ENCODE measurements around the gene BTG2.
A peak's percentile ranks its signal among the peaks of the same experiment; 100 is the strongest.

BTG2 gene

DNA sequence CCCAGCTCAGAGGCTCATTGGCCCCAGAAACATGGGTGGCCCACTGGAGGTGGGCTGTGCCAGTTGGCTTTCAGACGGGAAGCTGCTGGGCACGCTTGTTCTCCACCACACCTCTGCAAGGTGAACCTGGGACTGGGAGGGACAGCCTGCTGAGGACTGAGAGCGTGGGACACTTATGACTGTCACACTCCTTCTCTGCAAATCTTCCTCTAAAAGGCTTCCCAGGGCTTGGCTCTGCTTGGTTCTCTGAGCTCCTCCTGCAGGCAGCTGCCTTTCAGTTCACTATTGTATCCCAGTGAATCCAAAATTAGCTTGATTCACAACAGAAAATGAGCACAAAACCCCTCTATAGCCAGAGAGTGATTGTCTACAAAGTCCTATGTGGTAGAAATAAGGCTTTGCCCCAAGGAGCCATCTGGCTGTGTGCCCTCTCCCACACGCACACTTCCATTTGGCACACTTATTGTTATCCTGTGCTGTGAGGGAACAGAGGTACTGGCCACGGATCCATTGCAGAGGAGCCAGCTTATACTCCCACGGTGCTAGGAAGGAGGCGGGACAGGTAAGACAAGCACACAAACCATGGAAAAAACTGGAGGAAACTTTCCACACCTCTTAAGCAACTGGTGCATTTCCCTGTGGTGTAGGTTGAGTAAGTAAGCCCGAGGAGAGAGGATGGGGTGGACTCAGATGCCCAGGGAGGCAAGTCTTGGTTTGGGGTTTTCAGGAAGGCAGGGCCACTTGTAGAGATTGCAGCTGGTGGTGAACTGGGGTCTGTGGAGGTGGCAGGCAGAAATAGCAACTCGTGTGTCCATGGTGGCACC, 18.9 kb upstream of the BTG2 start:
- Histone ChIP-seq H3K27ac (ENCODE audit: low read length) (peak overlapping the region; percentile 97), H3K4me3 (ENCODE audit: low read length) (peak overlapping the region; percentile 25; the same call in 1 of the 2 replicates), H3K9me2 (replicated peaks; ENCODE audit: insufficient read depth, low read length) (no peaks in the 10 kb centered on the region), H3K9ac (ENCODE audit: low read length) (peak overlapping the region; percentile 68), H3K9me3 (replicated peaks; ENCODE audit: insufficient read depth, low read length) (no peaks in the 10 kb centered on the region), H3K4me1 (ENCODE audit: low read length) (peaks cover 52% of the 10 kb centered on the region), H3K4me2 (ENCODE audit: low read depth, low read length) (peak overlapping the region; percentile 70), H3K27me3 (replicated peaks; ENCODE audit: insufficient read depth, low read length) (no peaks in the 10 kb centered on the region), H3K36me3 (replicated peaks; ENCODE audit: insufficient read depth, low read length) (no peaks in the 10 kb centered on the region), H3F3A (ENCODE audit: insufficient read depth, low read length) (peaks cover 47% of the 10 kb centered on the region), H2AFZ (ENCODE audit: low read length) (no peak overlapping the region; the same call in 1 of the 2 replicates), H4K20me1 (ENCODE audit: insufficient read depth, low read length) (no peaks in the 10 kb centered on the region), H3K79me2 (ENCODE audit: low read length) (peaks cover 23% of the 10 kb centered on the region)
- TF ChIP-seq, protein P1, sequence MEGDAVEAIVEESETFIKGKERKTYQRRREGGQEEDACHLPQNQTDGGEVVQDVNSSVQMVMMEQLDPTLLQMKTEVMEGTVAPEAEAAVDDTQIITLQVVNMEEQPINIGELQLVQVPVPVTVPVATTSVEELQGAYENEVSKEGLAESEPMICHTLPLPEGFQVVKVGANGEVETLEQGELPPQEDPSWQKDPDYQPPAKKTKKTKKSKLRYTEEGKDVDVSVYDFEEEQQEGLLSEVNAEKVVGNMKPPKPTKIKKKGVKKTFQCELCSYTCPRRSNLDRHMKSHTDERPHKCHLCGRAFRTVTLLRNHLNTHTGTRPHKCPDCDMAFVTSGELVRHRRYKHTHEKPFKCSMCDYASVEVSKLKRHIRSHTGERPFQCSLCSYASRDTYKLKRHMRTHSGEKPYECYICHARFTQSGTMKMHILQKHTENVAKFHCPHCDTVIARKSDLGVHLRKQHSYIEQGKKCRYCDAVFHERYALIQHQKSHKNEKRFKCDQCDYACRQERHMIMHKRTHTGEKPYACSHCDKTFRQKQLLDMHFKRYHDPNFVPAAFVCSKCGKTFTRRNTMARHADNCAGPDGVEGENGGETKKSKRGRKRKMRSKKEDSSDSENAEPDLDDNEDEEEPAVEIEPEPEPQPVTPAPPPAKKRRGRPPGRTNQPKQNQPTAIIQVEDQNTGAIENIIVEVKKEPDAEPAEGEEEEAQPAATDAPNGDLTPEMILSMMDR (IDR thresholded peaks at IDR 0.05; ENCODE audit: low read length) = no peak; the same call in 1 of the 2 replicates
- TF ChIP-seq EZH2 (optimal IDR thresholded peaks at IDR 0.05; ENCODE audit: low read depth, low read length) (no peak), EZH2phosphoT487 (IDR thresholded peaks at IDR 0.05; ENCODE audit: low read length) (no peak)
- DNase-seq = peak; percentile 11

DNA sequence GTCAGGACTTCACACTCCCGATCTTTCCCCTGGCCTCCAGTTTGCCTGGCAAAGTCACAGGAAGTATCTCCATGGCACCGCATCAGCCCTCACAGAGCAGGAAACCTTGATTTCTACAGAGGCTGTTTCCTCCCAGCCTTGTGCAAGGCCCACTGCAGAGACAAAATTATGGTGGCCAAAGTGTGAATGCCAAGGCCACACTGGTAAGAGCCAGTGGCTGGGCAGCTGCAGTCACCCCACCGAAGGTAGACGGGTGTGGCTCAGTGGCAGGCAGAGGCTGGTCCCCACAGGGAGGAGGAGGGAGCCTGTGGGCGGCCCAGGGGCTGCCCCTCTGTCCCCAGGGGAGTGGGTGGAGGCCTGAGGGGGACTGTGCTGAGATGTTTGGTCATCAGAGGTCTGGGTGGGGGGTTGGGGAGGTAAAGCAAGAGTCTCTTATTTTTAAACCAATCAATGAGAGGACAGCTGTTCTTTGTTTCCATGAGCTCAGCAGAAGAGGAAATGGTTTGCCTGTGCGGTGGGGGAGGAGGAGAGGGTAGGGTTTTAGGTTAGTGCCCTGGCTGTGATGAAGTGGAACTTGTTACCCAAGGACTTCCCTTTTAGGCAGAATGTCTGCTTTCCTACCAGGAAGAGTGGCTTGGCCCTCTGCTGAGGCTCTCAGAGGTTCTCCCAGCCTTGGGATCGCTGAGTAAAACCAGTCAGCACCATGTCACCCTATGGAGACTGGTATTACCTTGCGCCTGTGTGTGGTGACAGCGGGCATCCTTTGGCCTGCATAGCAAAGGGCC, 18.0 kb upstream of the BTG2 start:
- H3K4me1 ChIP-seq (ENCODE audit: low read length) = peaks cover 57% of the 10 kb centered on the region
- peak overlapping the region; percentile 97 for H3K27ac ChIP-seq (ENCODE audit: low read length)
- peak overlapping the region; percentile 3; the same call in 1 of the 2 replicates for H2AFZ ChIP-seq (ENCODE audit: low read length)
- peak overlapping the region; percentile 25; the same call in 1 of the 2 replicates for H3K4me3 ChIP-seq (ENCODE audit: low read length)
- TF ChIP-seq EZH2 (optimal IDR thresholded peaks at IDR 0.05; ENCODE audit: low read depth, low read length) = no peak
- no peak for TF ChIP-seq EZH2phosphoT487 (IDR thresholded peaks at IDR 0.05; ENCODE audit: low read length)
- TF ChIP-seq, protein P1 (IDR thresholded peaks at IDR 0.05; ENCODE audit: low read length) = no peak
- H4K20me1 ChIP-seq (ENCODE audit: insufficient read depth, low read length) = no peaks in the 10 kb centered on the region
- no peaks in the 10 kb centered on the region for H3K9me3 ChIP-seq (replicated peaks; ENCODE audit: insufficient read depth, low read length)
- peak; percentile 99 for DNase-seq
- peak overlapping the region; percentile 68 for H3K9ac ChIP-seq (ENCODE audit: low read length)
- no peaks in the 10 kb centered on the region for H3K9me2 ChIP-seq (replicated peaks; ENCODE audit: insufficient read depth, low read length)
- peaks cover 25% of the 10 kb centered on the region for H3K79me2 ChIP-seq (ENCODE audit: low read length)
- H3K4me2 ChIP-seq (ENCODE audit: low read depth, low read length) = peak overlapping the region; percentile 84
- no peaks in the 10 kb centered on the region for H3K36me3 ChIP-seq (replicated peaks; ENCODE audit: insufficient read depth, low read length)
- H3F3A ChIP-seq (ENCODE audit: insufficient read depth, low read length) = peaks cover 49% of the 10 kb centered on the region
- no peaks in the 10 kb centered on the region for H3K27me3 ChIP-seq (replicated peaks; ENCODE audit: insufficient read depth, low read length)

DNA sequence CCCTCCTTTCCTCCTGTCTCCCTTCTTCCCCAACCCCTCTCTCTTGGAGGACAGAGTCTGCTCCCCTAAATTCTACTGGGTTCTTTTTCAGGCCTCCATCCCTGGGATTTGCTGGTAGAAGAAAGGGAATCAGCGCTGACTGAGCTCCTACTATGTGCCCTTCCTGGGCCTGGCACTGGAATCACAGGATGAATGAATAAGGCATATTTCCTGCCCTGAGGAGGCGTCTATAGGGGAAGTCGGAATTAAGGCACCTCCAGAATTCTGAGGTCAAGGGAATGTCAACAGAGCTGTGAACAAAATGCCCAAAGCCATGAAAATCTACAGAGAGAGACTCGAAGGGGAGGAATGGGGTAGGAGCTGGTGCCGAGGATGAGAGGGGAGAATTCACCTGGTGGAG, 17.4 kb upstream of the BTG2 start:
- Histone ChIP-seq H2AFZ (ENCODE audit: low read length) (no peak overlapping the region), H3F3A (ENCODE audit: insufficient read depth, low read length) (peaks cover 49% of the 10 kb centered on the region), H3K4me1 (ENCODE audit: low read length) (peaks cover 57% of the 10 kb centered on the region), H3K36me3 (replicated peaks; ENCODE audit: insufficient read depth, low read length) (no peaks in the 10 kb centered on the region), H3K9me3 (replicated peaks; ENCODE audit: insufficient read depth, low read length) (no peaks in the 10 kb centered on the region), H3K79me2 (ENCODE audit: low read length) (peaks cover 25% of the 10 kb centered on the region), H3K4me3 (ENCODE audit: low read length) (peak overlapping the region; percentile 3; the same call in 1 of the 2 replicates), H3K27me3 (replicated peaks; ENCODE audit: insufficient read depth, low read length) (no peaks in the 10 kb centered on the region), H3K9me2 (replicated peaks; ENCODE audit: insufficient read depth, low read length) (no peaks in the 10 kb centered on the region), H3K9ac (ENCODE audit: low read length) (peak overlapping the region; percentile 66), H3K4me2 (ENCODE audit: low read depth, low read length) (peak overlapping the region; percentile 84), H3K27ac (ENCODE audit: low read length) (peak overlapping the region; percentile 97), H4K20me1 (ENCODE audit: insufficient read depth, low read length) (no peaks in the 10 kb centered on the region)
- DNase-seq = no peak
- TF ChIP-seq EZH2 (optimal IDR thresholded peaks at IDR 0.05; ENCODE audit: low read depth, low read length) (no peak), EZH2phosphoT487 (IDR thresholded peaks at IDR 0.05; ENCODE audit: low read length) (no peak)
- TF ChIP-seq, protein P1 (IDR thresholded peaks at IDR 0.05; ENCODE audit: low read length) = no peak
